Measurements from ENCODE around the gene TPRG1L. TPM values are rescaled to one million over a fixed set of nuclear protein-coding genes. Genes with fewer than 3 reads are reported as not detected.

TPRG1L gene
- total and polyA plus RNA-seq, 2 donors from 2014 or later: 37.1 to 72.4 TPM

DNA sequence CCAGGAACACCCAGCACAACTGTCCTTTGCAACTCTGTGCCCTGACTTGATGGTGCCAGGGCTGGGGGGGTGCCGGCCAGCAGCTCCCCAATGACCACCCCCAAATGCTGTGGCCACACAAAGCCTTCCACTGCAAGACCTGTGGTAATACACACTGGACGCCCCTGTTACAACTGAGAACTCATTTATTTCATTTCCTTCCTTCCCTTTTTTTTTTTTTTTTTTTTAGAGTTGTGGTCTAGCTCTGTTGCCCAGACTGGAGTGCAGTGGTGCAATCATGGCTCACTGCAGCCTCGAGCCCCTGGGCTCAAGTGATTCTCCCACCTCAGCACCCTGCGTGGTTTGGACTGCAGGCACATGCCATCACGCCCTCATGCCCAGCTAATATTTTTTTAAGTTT is 52.7 kb downstream of the TPRG1L start:
- Histone ChIP-seq H3K27me3 (ENCODE audit: control insufficient read depth, insufficient read depth, low read length) (no peaks in the 10 kb centered on the region), H3K27ac (ENCODE audit: low read depth in 2 of 2, low read length in 2 of 2) (no peak overlapping the region), H3K4me1 (ENCODE audit: control insufficient read depth in 2 of 3, insufficient read depth in 2 of 3, low read depth in 1 of 3, low read length in 3 of 3) (no peaks in the 10 kb centered on the region), H3K9me3 (ENCODE audit: control insufficient read depth in 2 of 3, insufficient read depth in 1 of 3, low read length in 3 of 3) (no peaks in the 10 kb centered on the region), H3K36me3 (ENCODE audit: control insufficient read depth in 2 of 3, insufficient read depth in 3 of 3, low read length in 3 of 3) (no peaks in the 10 kb centered on the region), H3K4me3 (ENCODE audit: low read length in 3 of 3) (no peak overlapping the region), H3K9ac (ENCODE audit: low read length in 3 of 3) (no peak overlapping the region)
- FAIRE-seq: no peak
- intact Hi-C loops (cut with DNase I): no loop called here
- DNase-seq: peak in 1 of 5 donors; percentile 26
- TF ChIP-seq CTCF (IDR thresholded peaks at IDR 0.05; ENCODE audit: borderline replicate concordance, extremely low read depth, insufficient read depth): no peak

DNA sequence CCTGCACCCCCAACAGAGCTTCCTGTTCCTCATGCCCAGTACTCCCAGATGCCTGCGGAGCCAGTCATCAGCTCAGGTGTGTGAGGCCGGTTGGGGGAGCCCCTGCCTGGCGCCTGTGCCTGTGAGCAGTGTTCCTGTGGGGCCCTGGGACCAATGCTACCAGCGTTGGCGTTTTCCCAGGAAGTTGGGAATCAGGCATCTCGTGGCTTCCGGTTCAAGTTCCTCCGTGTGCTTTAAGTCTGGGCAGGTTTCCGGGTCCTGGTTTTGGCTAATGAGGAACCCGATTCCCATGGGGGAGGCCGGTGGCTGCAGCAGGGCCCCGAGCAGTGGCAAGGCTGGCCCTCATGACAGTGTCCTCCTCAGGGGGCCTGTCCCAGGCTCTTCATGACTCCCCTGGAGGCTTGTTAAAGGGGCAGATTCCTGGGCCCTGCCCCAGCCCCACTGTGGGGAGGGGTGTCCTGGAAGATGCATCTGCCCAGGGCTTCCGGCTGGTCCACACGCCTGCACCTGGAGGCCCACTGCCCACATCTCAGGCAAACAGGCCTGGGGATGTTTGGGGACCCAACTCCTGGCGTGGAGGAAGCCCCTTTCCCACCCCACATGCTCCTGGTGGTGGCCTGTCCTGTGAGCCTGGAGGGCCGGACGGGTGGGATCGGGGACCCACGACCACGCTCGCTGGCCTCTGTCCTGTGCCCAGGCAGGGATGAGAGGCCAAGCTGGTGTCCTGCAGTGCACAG is 53.7 kb downstream of the TPRG1L start:
- no peak overlapping the region for H3K27ac ChIP-seq (ENCODE audit: low read depth in 2 of 2, low read length in 2 of 2)
- intact Hi-C loops (cut with DNase I): no loop called here
- FAIRE-seq (no peak), DNase-seq (peak in 1 of 5 donors; percentile 77)
- H3K27me3 ChIP-seq (ENCODE audit: control insufficient read depth, insufficient read depth, low read length): no peaks in the 10 kb centered on the region
- H3K4me1 ChIP-seq (ENCODE audit: control insufficient read depth in 2 of 3, insufficient read depth in 2 of 3, low read depth in 1 of 3, low read length in 3 of 3): no peaks in the 10 kb centered on the region
- H3K36me3 ChIP-seq (ENCODE audit: control insufficient read depth in 2 of 3, insufficient read depth in 3 of 3, low read length in 3 of 3): no peaks in the 10 kb centered on the region
- no peaks in the 10 kb centered on the region for H3K9me3 ChIP-seq (ENCODE audit: control insufficient read depth in 2 of 3, insufficient read depth in 1 of 3, low read length in 3 of 3)
- H3K9ac ChIP-seq (ENCODE audit: low read length in 3 of 3): no peak overlapping the region
- H3K4me3 ChIP-seq (ENCODE audit: low read length in 3 of 3): no peak overlapping the region
- TF ChIP-seq CTCF (IDR thresholded peaks at IDR 0.05; ENCODE audit: borderline replicate concordance, extremely low read depth, insufficient read depth): no peak

DNA sequence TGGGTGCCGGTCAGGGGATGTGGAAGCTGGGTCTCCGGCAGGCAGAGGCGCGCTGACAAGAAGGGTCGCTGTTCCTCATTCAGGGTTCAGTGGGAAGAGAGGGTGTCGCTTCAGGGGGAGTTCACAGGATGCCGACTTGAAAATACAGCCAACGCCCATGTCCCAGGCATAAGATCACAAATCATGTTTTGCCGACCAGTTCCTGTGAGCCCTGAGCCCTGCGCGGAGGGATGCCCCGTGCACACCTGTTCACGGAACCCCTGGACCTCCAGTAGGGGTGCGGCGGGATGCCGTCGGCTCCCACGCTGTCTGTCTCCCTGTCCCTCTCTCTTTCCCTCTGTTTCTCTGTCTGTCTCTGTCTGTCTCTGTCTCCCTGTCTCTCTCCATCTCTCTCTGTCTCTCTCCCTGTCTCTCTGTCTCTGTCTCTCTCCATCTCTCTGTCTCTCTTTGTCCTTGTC is 54.3 kb downstream of the TPRG1L start:
- no peak overlapping the region for H3K27ac ChIP-seq (ENCODE audit: low read depth in 2 of 2, low read length in 2 of 2)
- H3K4me1 ChIP-seq (ENCODE audit: control insufficient read depth in 2 of 3, insufficient read depth in 2 of 3, low read depth in 1 of 3, low read length in 3 of 3): no peaks in the 10 kb centered on the region
- DNase-seq: peak in 1 of 5 donors; percentile 49
- no peak overlapping the region for H3K4me3 ChIP-seq (ENCODE audit: low read length in 3 of 3)
- no peak for TF ChIP-seq CTCF (IDR thresholded peaks at IDR 0.05; ENCODE audit: borderline replicate concordance, extremely low read depth, insufficient read depth)
- no peak overlapping the region for H3K9ac ChIP-seq (ENCODE audit: low read length in 3 of 3)
- no peaks in the 10 kb centered on the region for H3K36me3 ChIP-seq (ENCODE audit: control insufficient read depth in 2 of 3, insufficient read depth in 3 of 3, low read length in 3 of 3)
- intact Hi-C loops (cut with DNase I): no loop called here
- H3K27me3 ChIP-seq (ENCODE audit: control insufficient read depth, insufficient read depth, low read length): no peaks in the 10 kb centered on the region
- no peak for FAIRE-seq
- no peaks in the 10 kb centered on the region for H3K9me3 ChIP-seq (ENCODE audit: control insufficient read depth in 2 of 3, insufficient read depth in 1 of 3, low read length in 3 of 3)

Other genes with a start within 250 kb of the TPRG1L start
- 39.3 TPM for gene ARHGEF16, start 170.3 kb upstream of the TPRG1L start, total RNA-seq
- gene ARHGEF16, start 170.3 kb upstream of the TPRG1L start, polyA plus RNA-seq (ENCODE audit: insufficient read depth, low read depth, low replicate concordance): 15.5 TPM
- gene MEGF6, start 13.5 kb upstream of the TPRG1L start, total RNA-seq: 10.9 TPM
- gene MEGF6, start 13.5 kb upstream of the TPRG1L start, polyA plus RNA-seq (ENCODE audit: insufficient read depth, low read depth, low replicate concordance): 2.8 TPM
- 18.4 TPM for gene WRAP73, start 25.1 kb downstream of the TPRG1L start, total RNA-seq
- 19.6 TPM for gene WRAP73, start 25.1 kb downstream of the TPRG1L start, polyA plus RNA-seq (ENCODE audit: insufficient read depth, low read depth, low replicate concordance)
- gene TP73, start 27.5 kb downstream of the TPRG1L start, total RNA-seq: 0.54 TPM
- not detected for gene TP73, start 27.5 kb downstream of the TPRG1L start, polyA plus RNA-seq (ENCODE audit: insufficient read depth, low read depth, low replicate concordance)
- gene CCDC27, start 127.4 kb downstream of the TPRG1L start, total RNA-seq: not detected
- not detected for gene CCDC27, start 127.4 kb downstream of the TPRG1L start, polyA plus RNA-seq (ENCODE audit: insufficient read depth, low read depth, low replicate concordance)
- gene SMIM1, start 147.7 kb downstream of the TPRG1L start, total RNA-seq: 7.0 TPM
- 49.5 TPM for gene SMIM1, start 147.7 kb downstream of the TPRG1L start, polyA plus RNA-seq (ENCODE audit: insufficient read depth, low read depth, low replicate concordance)
- 42.4 TPM for gene LRRC47, start 171.5 kb downstream of the TPRG1L start, total RNA-seq
- 28.8 TPM for gene LRRC47, start 171.5 kb downstream of the TPRG1L start, polyA plus RNA-seq (ENCODE audit: insufficient read depth, low read depth, low replicate concordance)
- 51.2 TPM for gene CEP104, start 232.2 kb downstream of the TPRG1L start, total RNA-seq
- 11.1 TPM for gene CEP104, start 232.2 kb downstream of the TPRG1L start, polyA plus RNA-seq (ENCODE audit: insufficient read depth, low read depth, low replicate concordance)
- 8.2 TPM for gene DFFB, start 232.5 kb downstream of the TPRG1L start, total RNA-seq
- 5.6 TPM for gene DFFB, start 232.5 kb downstream of the TPRG1L start, polyA plus RNA-seq (ENCODE audit: insufficient read depth, low read depth, low replicate concordance)

Measured in kidney (tissue), 14 donors.